Trophoblast cell (in vitro differentiated cells and primary cell): Measurements from ENCODE around the gene RNF26.

Experiments
- DNase-seq, 2 donors: peaks; one replicate each; pipeline ENCODE4 v3.0.0-alpha.2; 2016
- H2AFZ ChIP-seq: 2 replicates; pipeline ENCODE4 v1.6.1; 2013; ENCODE audit warnings: low read length, moderate library complexity, mild to moderate bottlenecking; ENCODE audit not compliant: insufficient read depth, poor library complexity
- H2AK5ac ChIP-seq: 2 replicates; pipeline ENCODE4 v1.6.1; 2013; ENCODE audit warnings: mild to moderate bottlenecking, low read length
- H2BK120ac ChIP-seq: 2 replicates; pipeline ENCODE4 v1.6.1; 2013; ENCODE audit warnings: low read length, mild to moderate bottlenecking, moderate library complexity; ENCODE audit not compliant: insufficient read depth, poor library complexity
- H2BK12ac ChIP-seq: 2 replicates; pipeline ENCODE4 v1.6.1; 2013; ENCODE audit warnings: mild to moderate bottlenecking, low read length, moderate library complexity
- H2BK5ac ChIP-seq: 2 replicates; pipeline ENCODE4 v1.6.1; 2013; ENCODE audit warnings: low read length, low read depth, moderate library complexity, mild to moderate bottlenecking; ENCODE audit not compliant: poor library complexity
- H3K14ac ChIP-seq: 2 replicates; pipeline ENCODE4 v1.6.1; 2013; ENCODE audit warnings: mild to moderate bottlenecking, low read length
- H3K18ac ChIP-seq: 2 replicates; pipeline ENCODE4 v1.6.1; 2013; ENCODE audit warnings: mild to moderate bottlenecking, low read length
- H3K23ac ChIP-seq: 2 replicates; pipeline ENCODE4 v1.6.1; 2013; ENCODE audit warnings: low read length
- H3K27ac ChIP-seq: 2 replicates; pipeline ENCODE4 v1.5.1; 2013; ENCODE audit warnings: low read depth, mild to moderate bottlenecking, inconsistent platforms, low read length, moderate library complexity
- H3K27me3 ChIP-seq: 2 replicates; pipeline ENCODE4 v1.6.1; 2013; ENCODE audit warnings: inconsistent platforms, mild to moderate bottlenecking, low read length, moderate library complexity; ENCODE audit not compliant: insufficient read depth
- H3K36me3 ChIP-seq, 2 experiments: 1 replicate in 1 of 2; 2 replicates in 1 of 2; pipeline ENCODE4 v1.6.1; 2013; ENCODE audit warnings: low read length in 2 of 2, mild to moderate bottlenecking in 2 of 2, moderate library complexity in 1 of 2; ENCODE audit not compliant: insufficient read depth in 2 of 2, control insufficient read depth in 1 of 2
- H3K4ac ChIP-seq: 2 replicates; pipeline ENCODE4 v1.6.1; 2013; ENCODE audit warnings: low read depth, mild to moderate bottlenecking, low read length, moderate library complexity
- H3K4me1 ChIP-seq, 2 experiments: 1 replicate in 1 of 2; 2 replicates in 1 of 2; pipeline ENCODE4 v1.6.1; 2013; ENCODE audit warnings: low read length in 2 of 2, mild to moderate bottlenecking in 2 of 2, moderate library complexity in 1 of 2; ENCODE audit not compliant: insufficient read depth in 2 of 2, control insufficient read depth in 1 of 2
- H3K4me2 ChIP-seq: 2 replicates; pipeline ENCODE4 v1.6.1; 2013; ENCODE audit warnings: inconsistent platforms, mild to moderate bottlenecking, low read length, moderate library complexity
- H3K4me3 ChIP-seq: 2 replicates; pipeline ENCODE4 v1.5.1; 2013; ENCODE audit warnings: mild to moderate bottlenecking, low read depth, low read length, inconsistent platforms
- H3K79me1 ChIP-seq: one replicate; pipeline ENCODE4 v1.6.1; 2013; ENCODE audit warnings: low read length
- H3K79me2 ChIP-seq: 2 replicates; pipeline ENCODE4 v1.6.1; 2013; ENCODE audit warnings: low read length, mild to moderate bottlenecking; ENCODE audit not compliant: control insufficient read depth, insufficient read depth, poor library complexity
- H3K9ac ChIP-seq: 2 replicates; pipeline ENCODE4 v1.6.1; 2013; ENCODE audit warnings: mild to moderate bottlenecking, low read length
- H3K9me3 ChIP-seq: 2 replicates; pipeline ENCODE4 v1.6.1; 2013; ENCODE audit warnings: low read depth, mild to moderate bottlenecking, control low read depth, inconsistent platforms, low read length; ENCODE audit not compliant: insufficient read depth
- H4K12ac ChIP-seq: 2 replicates; pipeline ENCODE4 v1.6.1; 2013; ENCODE audit warnings: low read depth, mild to moderate bottlenecking, low read length, moderate library complexity
- H4K8ac ChIP-seq: 2 replicates; pipeline ENCODE4 v1.6.1; 2013; ENCODE audit warnings: low read depth, mild to moderate bottlenecking, low read length, moderate library complexity
- H4K91ac ChIP-seq: one replicate; pipeline ENCODE4 v1.6.1; 2013; ENCODE audit warnings: low read depth, mild to moderate bottlenecking, low read length, moderate library complexity
- WGBS: extraction: QIAGEN DNeasy Blood & Tissue Kit; methylation state at CpG from one replicate; pipeline ENCODE4 v1.1.7; 2013; ENCODE audit warnings: missing lambda C conversion rate; ENCODE audit not compliant: insufficient read length, insufficient coverage; ENCODE audit errors: extremely low coverage; 5-methylcytosine and 5-hydroxymethylcytosine counted together

RNF26 gene

GRCh38 chr11:119324189-119324588 lies 10.1 kb upstream of the RNF26 start:
- Histone ChIP-seq H3K23ac (no peak overlapping the region), H4K91ac (no peak overlapping the region), H3K4me3 (no peak overlapping the region), H3K27ac (no peak overlapping the region), H2AK5ac (no peak overlapping the region), H4K12ac (no peak overlapping the region), H2AFZ (no peak overlapping the region), H3K27me3 (no peaks in the 10 kb centered on the region), H3K4me1 (peaks cover 20 to 21% of the 10 kb centered on the region in 2 experiments), H3K79me2 (peaks cover 2% of the 10 kb centered on the region), H4K8ac (no peak overlapping the region), H3K4me2 (no peak overlapping the region), H3K79me1 (peaks cover 21% of the 10 kb centered on the region), H3K18ac (no peak overlapping the region), H3K14ac (no peak overlapping the region), H2BK5ac (no peak overlapping the region), H3K36me3 (no peaks in the 10 kb centered on the region), H2BK120ac (no peak overlapping the region), H3K9me3 (no peaks in the 10 kb centered on the region), H3K4ac (no peak overlapping the region), H3K9ac (no peak overlapping the region), H2BK12ac (no peak overlapping the region)
- no peak for DNase-seq
- WGBS = no CpG with 5 or more reads among the region's 4 CpGs

DNA sequence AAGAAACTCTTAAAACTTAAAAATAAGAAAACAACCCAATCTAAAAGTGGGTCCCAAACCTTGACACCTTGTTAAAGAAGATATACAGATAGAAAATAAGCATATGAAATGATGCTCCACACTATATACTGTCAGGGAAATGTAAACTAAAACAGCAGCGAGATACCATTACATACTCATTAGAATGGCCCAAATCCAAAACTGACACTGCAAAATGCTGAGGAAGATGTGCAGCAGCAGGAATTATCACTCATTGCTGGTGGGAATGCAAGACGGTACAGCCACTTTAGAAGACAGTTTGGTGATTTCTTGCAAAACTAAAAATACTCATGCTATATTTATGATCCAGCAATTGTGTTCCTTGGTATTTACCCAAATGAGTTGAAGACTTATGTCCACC lies 5.0 kb upstream of the RNF26 start:
- Histone ChIP-seq H3K18ac (no peak overlapping the region), H3K14ac (no peak overlapping the region), H2BK5ac (no peak overlapping the region), H2AFZ (no peak overlapping the region), H4K8ac (no peak overlapping the region), H3K4me1 (no peaks in the 10 kb centered on the region), H3K79me2 (no peaks in the 10 kb centered on the region), H3K4me3 (no peak overlapping the region), H3K4ac (no peak overlapping the region), H3K9ac (no peak overlapping the region), H2BK12ac (no peak overlapping the region), H4K12ac (no peak overlapping the region), H3K23ac (no peak overlapping the region), H4K91ac (no peak overlapping the region), H2AK5ac (no peak overlapping the region), H3K4me2 (no peak overlapping the region), H3K27ac (no peak overlapping the region), H3K27me3 (no peaks in the 10 kb centered on the region), H3K36me3 (no peaks in the 10 kb centered on the region), H3K79me1 (peaks cover 3% of the 10 kb centered on the region), H3K9me3 (no peaks in the 10 kb centered on the region), H2BK120ac (no peak overlapping the region)
- no CpG with 5 or more reads among the region's 2 CpGs for WGBS
- DNase-seq = no peak

DNA sequence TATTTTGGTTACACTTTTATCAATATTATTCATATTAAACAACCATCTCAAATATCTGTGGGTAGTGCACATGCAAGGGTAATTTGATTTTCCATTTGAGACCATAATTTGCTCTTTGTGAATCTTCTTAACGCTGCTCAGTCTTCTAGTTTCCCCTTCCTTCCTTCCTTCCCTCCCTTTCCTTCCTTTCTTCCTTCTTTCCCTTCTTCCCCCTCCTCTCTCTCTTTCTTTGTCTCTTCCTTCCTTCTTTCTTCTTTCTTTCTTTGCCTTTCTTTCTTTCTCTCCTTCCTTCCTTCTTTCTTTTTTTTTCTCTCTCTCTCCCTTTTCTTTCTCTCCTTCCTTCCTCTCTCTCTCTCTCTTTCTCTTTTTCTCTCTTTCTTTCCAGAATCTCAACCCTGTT lies 4.1 kb upstream of the RNF26 start:
- Histone ChIP-seq H3K79me2 (peaks cover 6% of the 10 kb centered on the region), H3K4me1 (peaks cover 4 to 5% of the 10 kb centered on the region in 2 experiments), H3K9me3 (no peaks in the 10 kb centered on the region), H3K9ac (no peak overlapping the region), H2AFZ (no peak overlapping the region), H4K8ac (no peak overlapping the region), H3K36me3 (no peaks in the 10 kb centered on the region), H3K4me3 (no peak overlapping the region), H4K91ac (no peak overlapping the region), H3K4ac (no peak overlapping the region), H4K12ac (no peak overlapping the region), H2BK5ac (no peak overlapping the region), H3K14ac (no peak overlapping the region), H3K79me1 (peaks cover 6% of the 10 kb centered on the region), H3K27ac (no peak overlapping the region), H2BK120ac (no peak overlapping the region), H3K18ac (no peak overlapping the region), H3K27me3 (no peaks in the 10 kb centered on the region), H2AK5ac (no peak overlapping the region), H3K4me2 (no peak overlapping the region), H2BK12ac (no peak overlapping the region), H3K23ac (no peak overlapping the region)
- no CpG with 5 or more reads among the region's 1 CpG for WGBS
- no peak for DNase-seq

DNA sequence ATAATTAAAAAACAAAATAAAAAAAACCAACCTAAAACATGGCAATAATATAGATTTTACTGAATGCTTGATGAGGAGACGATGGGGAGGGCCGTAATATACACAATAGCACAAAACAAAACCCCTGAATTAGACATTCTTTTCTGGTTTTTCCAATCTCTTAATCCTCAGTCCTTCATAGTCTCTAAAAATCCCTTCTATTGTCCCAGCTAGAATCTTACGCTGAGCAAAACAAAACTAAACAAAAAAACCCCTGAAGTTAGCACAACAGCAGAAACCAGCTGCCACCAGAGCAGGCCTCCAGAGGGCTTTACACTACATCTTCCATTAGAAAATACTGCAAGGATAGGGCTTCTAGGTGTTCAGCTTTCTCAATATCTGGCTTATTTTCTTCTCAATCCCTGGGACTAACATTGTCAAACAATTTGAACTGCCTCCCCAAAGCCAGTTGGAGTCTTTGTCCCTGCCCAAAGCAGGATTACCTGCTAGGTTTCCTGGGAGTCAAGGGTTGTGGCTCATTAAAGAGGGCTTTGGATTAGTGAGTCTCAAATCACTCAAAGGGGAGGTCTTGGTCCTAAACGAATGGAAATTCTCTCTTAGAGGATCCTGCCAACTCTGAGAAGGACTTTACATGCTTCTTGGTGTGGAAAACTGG lies 2.1 kb upstream of the RNF26 start:
- Histone ChIP-seq H4K91ac (no peak overlapping the region), H2AK5ac (no peak overlapping the region), H3K14ac (no peak overlapping the region), H2BK120ac (no peak overlapping the region), H3K79me1 (peaks cover 6% of the 10 kb centered on the region), H3K18ac (no peak overlapping the region), H2AFZ (no peak overlapping the region), H3K4me2 (no peak overlapping the region), H3K23ac (no peak overlapping the region), H3K9me3 (no peaks in the 10 kb centered on the region), H3K4me3 (no peak overlapping the region), H3K79me2 (peaks cover 6% of the 10 kb centered on the region), H4K12ac (no peak overlapping the region), H3K36me3 (peaks cover 11 to 12% of the 10 kb centered on the region in 2 experiments), H3K4me1 (peaks cover 12 to 15% of the 10 kb centered on the region in 2 experiments), H2BK12ac (no peak overlapping the region), H4K8ac (no peak overlapping the region), H3K27me3 (no peaks in the 10 kb centered on the region), H3K4ac (no peak overlapping the region), H3K27ac (no peak overlapping the region), H3K9ac (no peak overlapping the region), H2BK5ac (no peak overlapping the region)
- no peak for DNase-seq
- WGBS = no CpG with 5 or more reads among the region's 4 CpGs
